Measurements from ENCODE around the gene TSPAN13.
"Not testable (repeated sequence)": the region's sequence is repeated elsewhere in the genome, so short reads cannot be mapped to it uniquely, and the experiment has no call there.

The TSPAN13 gene

GRCh38 chr7:16741676-16742075, 11.9 kb upstream of the TSPAN13 start:
- no peak for DNase-seq

- no peak for DNase-seq
Observed at GRCh38 chr7:16742547-16742946, 11.0 kb upstream of the TSPAN13 start.

GRCh38 chr7:16743236-16743635, 10.3 kb upstream of the TSPAN13 start:
- no peak for DNase-seq

GRCh38 chr7:16744518-16745250, 8.9 kb upstream of the TSPAN13 start:
- no peak for DNase-seq

GRCh38 chr7:16745645-16746044, 7.9 kb upstream of the TSPAN13 start:
- no peak for DNase-seq

- no peak for DNase-seq
Observed at GRCh38 chr7:16747102-16747501, 6.5 kb upstream of the TSPAN13 start.

GRCh38 chr7:16753932-16754855, 639 bp downstream of the TSPAN13 start:
- no peak for DNase-seq

- DNase-seq = no peak
Observed at GRCh38 chr7:16754856-16755317, 1.3 kb downstream of the TSPAN13 start.

GRCh38 chr7:16755397-16755796, 1.8 kb downstream of the TSPAN13 start:
- no peak for DNase-seq

GRCh38 chr7:16758036-16758435, 4.5 kb downstream of the TSPAN13 start:
- no peak for DNase-seq

GRCh38 chr7:16758631-16759611, 5.4 kb downstream of the TSPAN13 start:
- DNase-seq = peak; percentile 14

GRCh38 chr7:16759840-16760239, 6.3 kb downstream of the TSPAN13 start:
- no peak for DNase-seq

GRCh38 chr7:16762177-16762576, 8.6 kb downstream of the TSPAN13 start:
- no peak for DNase-seq

GRCh38 chr7:16764942-16765341, 11.4 kb downstream of the TSPAN13 start:
- DNase-seq = no peak

GRCh38 chr7:16765436-16765859, 11.9 kb downstream of the TSPAN13 start:
- DNase-seq = no peak

- not testable (repeated sequence) for DNase-seq
Observed at GRCh38 chr7:16769994-16770393, 16.4 kb downstream of the TSPAN13 start.

GRCh38 chr7:16770657-16771329, 17.2 kb downstream of the TSPAN13 start:
- no peak for DNase-seq

- no peak for DNase-seq
Observed at GRCh38 chr7:16773326-16773725, 19.8 kb downstream of the TSPAN13 start.

- no peak for DNase-seq
Observed at GRCh38 chr7:16773884-16774283, 20.3 kb downstream of the TSPAN13 start.

- DNase-seq = no peak
Observed at GRCh38 chr7:16774294-16774693, 20.7 kb downstream of the TSPAN13 start.

- DNase-seq = no peak
Observed at GRCh38 chr7:16774986-16775385, 21.4 kb downstream of the TSPAN13 start.

GRCh38 chr7:16776053-16776452, 22.5 kb downstream of the TSPAN13 start:
- DNase-seq = no peak

All from CD4-positive, alpha-beta T cell treated with Interferon gamma for 1 hour (primary cell).